GM23248 (cell line): ENCODE measurements around the gene GSC2. TPM values are rescaled to one million over a fixed set of nuclear protein-coding genes. Genes with fewer than 3 reads are reported as not detected.

Experiments used
- DNase-seq: peaks from one replicate; pipeline ENCODE4 v3.0.0-alpha.2; 2015
- H2AFZ ChIP-seq: fragments of 200-600 bp; sonication (generic); 2 replicates; pipeline ENCODE4 v1.6.1; 2016; ENCODE audit warnings: antibody characterized with exemption
- H3F3A ChIP-seq: fragments of 200-600 bp; sonication (generic); 2 replicates; pipeline ENCODE4 v1.6.1; 2016; ENCODE audit warnings: mild to moderate bottlenecking, antibody characterized with exemption, mixed run types; ENCODE audit not compliant: insufficient read depth
- H3K27ac ChIP-seq: fragments of 200-600 bp; sonication (generic); 2 replicates; pipeline ENCODE4 v1.5.1; 2016; ENCODE audit warnings: mild to moderate bottlenecking
- H3K27me3 ChIP-seq: fragments of 200-600 bp; sonication (generic); replicated peaks from 2 replicates; pipeline ENCODE4 v1.6.1; 2016; ENCODE audit warnings: mild to moderate bottlenecking; ENCODE audit not compliant: insufficient read depth
- H3K36me3 ChIP-seq: fragments of 200-600 bp; sonication (generic); 2 replicates; pipeline ENCODE4 v1.6.1; 2016; ENCODE audit warnings: low read depth, mild to moderate bottlenecking
- H3K4me1 ChIP-seq: fragments of 200-600 bp; sonication (generic); 2 replicates; pipeline ENCODE4 v1.6.1; 2016; ENCODE audit warnings: mild to moderate bottlenecking; ENCODE audit not compliant: insufficient read depth
- H3K4me2 ChIP-seq: fragments of 200-600 bp; sonication (generic); one replicate; pipeline ENCODE4 v1.6.1; 2016; ENCODE audit warnings: mild to moderate bottlenecking; ENCODE audit not compliant: unreplicated experiment
- H3K4me3 ChIP-seq: fragments of 200-600 bp; sonication (generic); 2 replicates; pipeline ENCODE4 v1.5.1; 2016; ENCODE audit warnings: mild to moderate bottlenecking
- H3K79me2 ChIP-seq: fragments of 200-600 bp; sonication (generic); 2 replicates; pipeline ENCODE4 v1.6.1; 2016; ENCODE audit warnings: mild to moderate bottlenecking; ENCODE audit not compliant: insufficient read depth
- H3K9ac ChIP-seq: fragments of 200-600 bp; sonication (generic); 2 replicates; pipeline ENCODE4 v1.6.1; 2016; ENCODE audit warnings: mild to moderate bottlenecking
- H3K9me2 ChIP-seq: fragments of 200-600 bp; sonication (generic); 2 replicates; pipeline ENCODE4 v1.6.1; 2016; ENCODE audit warnings: mixed run types, mild to moderate bottlenecking, moderate library complexity; ENCODE audit not compliant: insufficient read depth
- H3K9me3 ChIP-seq: fragments of 200-600 bp; sonication (generic); one replicate; pipeline ENCODE4 v1.6.1; 2017; ENCODE audit warnings: low read depth
- H4K20me1 ChIP-seq: fragments of 200-600 bp; sonication (generic); 2 replicates; pipeline ENCODE4 v1.6.0; 2016; ENCODE audit not compliant: insufficient read depth
- EZH2 ChIP-seq: fragments of 200-600 bp; sonication (generic); IDR thresholded peaks from 2 replicates; pipeline ENCODE4 v1.6.1; 2018; ENCODE audit warnings: antibody characterized with exemption, mild to moderate bottlenecking; ENCODE audit not compliant: insufficient read depth, poor library complexity, severe bottlenecking
- EZH2phosphoT487 ChIP-seq: fragments of 200-600 bp; sonication (generic); IDR thresholded peaks from 2 replicates; pipeline ENCODE4 v1.6.1; 2018; ENCODE audit warnings: antibody characterized with exemption, moderate library complexity, mild to moderate bottlenecking, low read depth; ENCODE audit not compliant: insufficient read depth
- WGBS, 2 experiments: methylation state at CpG; one replicate each; pipeline ENCODE4 v1.1.6; 2015 to 2017; ENCODE audit warnings: low lambda C conversion rate in 2 of 2, low coverage in 1 of 2; ENCODE audit errors: missing lambda C conversion rate in 2 of 2; 5-methylcytosine and 5-hydroxymethylcytosine counted together
- in situ Hi-C: fragments of 300-500 bp; cut with MboI; formaldehyde crosslinking; loops from 2 replicates; pipeline ENCODE4 v1.15.0; 2020
- polyA plus RNA-seq: library from polyadenylated mRNA; unstranded; fragments of >200 nt; fragmentation: Nextera tagmentation; extraction: Ambion mirVana; gene quantifications from 2 replicates; pipeline ENCODE4 v1.2.1, GENCODE V29; 2016
- total RNA-seq: library from RNA; depleted of rRNA; stranded (reverse); fragments of >200 nt; shearing (Covaris generic); gene quantifications from 2 replicates; pipeline ENCODE4 v1.2.3, GENCODE V29; 2014

The GSC2 gene
- total and polyA plus RNA-seq, 2 experiments from 2014 or later = not detected

DNA sequence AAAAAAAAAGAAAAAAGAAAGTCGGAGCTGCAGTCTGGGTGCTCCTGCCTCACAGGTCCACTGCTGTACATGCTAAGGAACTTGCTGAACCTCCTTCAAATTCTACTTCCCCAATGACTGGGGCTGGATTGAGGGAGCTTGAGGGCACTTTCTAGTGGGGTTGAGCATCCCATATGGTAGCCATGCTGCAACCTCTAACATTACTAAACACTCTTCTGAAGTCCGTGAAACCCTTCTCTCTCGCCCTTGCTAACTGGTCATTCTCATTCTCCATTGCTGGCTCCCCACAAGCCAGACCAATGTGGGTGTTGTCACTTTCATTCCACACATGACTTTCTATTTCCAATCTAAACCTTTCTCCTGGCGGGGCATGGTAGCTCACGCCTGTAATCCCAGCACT is 6.9 kb downstream of the GSC2 start:
- in situ Hi-C loops = no loop called here
- no peaks in the 10 kb centered on the region for H4K20me1 ChIP-seq
- peaks cover 7% of the 10 kb centered on the region for H3K4me1 ChIP-seq
- H3K36me3 ChIP-seq = no peaks in the 10 kb centered on the region; the same call in 1 of the 2 replicates
- H3K9me3 ChIP-seq = no peaks in the 10 kb centered on the region
- peak overlapping the region; percentile 99 for H3K4me3 ChIP-seq
- peaks cover 3% of the 10 kb centered on the region; the same call in 1 of the 2 replicates for H3K27me3 ChIP-seq
- H3F3A ChIP-seq = no peaks in the 10 kb centered on the region
- no peak overlapping the region for H3K27ac ChIP-seq
- peak overlapping the region; percentile 94 for H3K9ac ChIP-seq
- H3K4me2 ChIP-seq = peak overlapping the region; percentile 92
- no peaks in the 10 kb centered on the region for H3K9me2 ChIP-seq
- no peak for DNase-seq
- H3K79me2 ChIP-seq = peaks cover 27% of the 10 kb centered on the region
- WGBS, 2 experiments = 88 to 90% methylated on average over 5 of the region's 5 CpGs
- TF ChIP-seq EZH2phosphoT487 = no peak
- no peak for TF ChIP-seq EZH2
- no peak overlapping the region for H2AFZ ChIP-seq

DNA sequence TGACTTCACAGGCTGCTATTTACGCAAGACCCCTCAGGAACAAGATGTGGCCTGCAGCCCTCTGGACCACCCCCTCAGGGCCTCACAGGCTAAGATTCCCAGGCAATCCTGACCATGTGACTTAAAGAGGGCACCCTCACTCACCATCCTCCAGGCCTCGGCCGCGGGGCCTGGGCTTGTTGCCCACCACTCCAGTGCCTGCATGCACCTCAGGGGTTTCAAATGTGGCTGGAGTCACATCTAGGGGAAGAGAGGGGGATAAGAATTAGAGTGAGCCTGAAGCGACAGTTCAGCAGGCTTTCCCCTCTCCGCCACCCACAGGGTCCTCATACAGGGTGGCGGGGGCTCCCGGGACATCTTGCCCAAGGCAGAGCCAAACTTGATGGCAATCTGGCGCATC is 7.7 kb downstream of the GSC2 start:
- Histone ChIP-seq H3K4me2 (no peak overlapping the region), H3K79me2 (peaks cover 27% of the 10 kb centered on the region), H3K36me3 (no peaks in the 10 kb centered on the region; the same call in 1 of the 2 replicates), H3K9ac (no peak overlapping the region), H3K9me2 (no peaks in the 10 kb centered on the region), H2AFZ (no peak overlapping the region), H4K20me1 (no peaks in the 10 kb centered on the region), H3K27ac (no peak overlapping the region), H3K4me3 (no peak overlapping the region), H3F3A (no peaks in the 10 kb centered on the region), H3K27me3 (no peaks in the 10 kb centered on the region), H3K9me3 (no peaks in the 10 kb centered on the region), H3K4me1 (peaks cover 7% of the 10 kb centered on the region)
- in situ Hi-C loops = no loop called here
- 95 to 97% methylated on average over 8 to 9 of the region's 9 CpGs for WGBS, 2 experiments
- no peak for TF ChIP-seq EZH2phosphoT487
- DNase-seq = no peak

DNA sequence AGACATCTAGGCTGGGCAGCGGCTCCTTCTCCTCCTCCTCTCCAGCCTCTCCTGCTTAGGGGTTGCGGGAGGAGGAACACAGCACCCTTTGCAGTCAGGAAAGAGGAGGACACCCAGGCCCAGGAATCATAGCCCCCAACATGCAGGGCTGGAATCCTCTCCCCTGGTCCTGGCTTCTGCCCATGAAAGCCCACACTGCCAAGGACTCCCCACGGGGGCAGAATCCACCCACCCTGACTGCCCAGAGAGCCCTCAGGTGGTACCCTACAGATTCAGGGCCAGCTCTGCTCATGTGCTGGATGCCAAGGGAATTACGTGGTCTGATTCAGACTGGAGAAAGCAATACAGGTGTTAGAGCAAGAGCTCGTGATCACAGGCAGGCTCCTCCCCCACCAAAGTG is 10.1 kb downstream of the GSC2 start:
- no peak overlapping the region for H3K4me2 ChIP-seq
- DNase-seq = no peak
- no peak overlapping the region for H2AFZ ChIP-seq
- H3K79me2 ChIP-seq = peaks cover 27% of the 10 kb centered on the region
- no peaks in the 10 kb centered on the region for H4K20me1 ChIP-seq
- 89 to 91% methylated on average over 5 of the region's 5 CpGs for WGBS, 2 experiments
- peaks cover 7% of the 10 kb centered on the region for H3K4me1 ChIP-seq
- no peaks in the 10 kb centered on the region for H3K9me3 ChIP-seq
- no peak overlapping the region for H3K27ac ChIP-seq
- no peaks in the 10 kb centered on the region; the same call in 1 of the 2 replicates for H3K36me3 ChIP-seq
- TF ChIP-seq EZH2 (no peak), EZH2phosphoT487 (no peak)
- no peak overlapping the region for H3K9ac ChIP-seq
- H3K27me3 ChIP-seq = no peaks in the 10 kb centered on the region
- no peaks in the 10 kb centered on the region for H3K9me2 ChIP-seq
- H3K4me3 ChIP-seq = no peak overlapping the region
- H3F3A ChIP-seq = no peaks in the 10 kb centered on the region
- in situ Hi-C loops = no loop called here

DNA sequence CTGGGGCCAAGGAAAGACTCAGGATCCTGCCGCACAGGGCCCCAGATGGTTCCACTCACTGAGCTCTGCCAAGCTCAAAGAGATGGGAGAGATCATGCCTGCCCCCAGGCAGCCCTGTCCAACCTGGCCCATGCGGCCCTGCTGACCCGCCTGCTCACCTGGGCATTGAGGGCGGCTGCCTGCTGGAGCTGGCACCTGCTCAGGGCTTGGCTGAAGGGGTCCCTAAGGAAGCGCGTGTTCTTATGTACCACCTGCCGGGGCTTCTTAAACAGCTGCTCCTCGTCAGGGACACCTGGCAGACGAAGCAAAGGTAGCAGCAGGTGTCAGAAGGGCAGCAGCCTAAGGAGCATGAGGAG is 11.1 kb downstream of the GSC2 start:
- no peak for DNase-seq
- Histone ChIP-seq H3K4me1 (peaks cover 7% of the 10 kb centered on the region), H2AFZ (no peak overlapping the region), H3K27ac (no peak overlapping the region), H3K36me3 (no peaks in the 10 kb centered on the region; the same call in 1 of the 2 replicates), H3K79me2 (peaks cover 22% of the 10 kb centered on the region), H3K4me2 (no peak overlapping the region), H3K4me3 (no peak overlapping the region), H3K9ac (no peak overlapping the region), H3K9me3 (no peaks in the 10 kb centered on the region), H4K20me1 (no peaks in the 10 kb centered on the region), H3F3A (no peaks in the 10 kb centered on the region), H3K9me2 (no peaks in the 10 kb centered on the region), H3K27me3 (no peaks in the 10 kb centered on the region)
- in situ Hi-C loops = no loop called here
- 82 to 85% methylated on average over 9 of the region's 9 CpGs for WGBS, 2 experiments
- TF ChIP-seq EZH2 = no peak
- TF ChIP-seq EZH2phosphoT487 = no peak
